NCI-H2029 treated with DMSO at 0.1 percent for 48 hours (cell line): ENCODE data around the gene GPX4.
"Not testable (repeated sequence)": the region's sequence is repeated elsewhere in the genome, so short reads cannot be mapped to it uniquely, and the experiment has no call there.

ENCODE experiments used
- DNase-seq: peaks from one replicate; lab custom pipeline; 2025; lab: John Stamatoyannopoulos, UW

The GPX4 gene

GRCh38 chr19:1113986-1114483, 10.2 kb downstream of the GPX4 start:
- DNase-seq, result no peak

- not testable (repeated sequence) for DNase-seq
Measured at GRCh38 chr19:1114728-1115127, 10.9 kb downstream of the GPX4 start.

GRCh38 chr19:1115646-1116420, 12.0 kb downstream of the GPX4 start:
- DNase-seq, result no peak

DNA sequence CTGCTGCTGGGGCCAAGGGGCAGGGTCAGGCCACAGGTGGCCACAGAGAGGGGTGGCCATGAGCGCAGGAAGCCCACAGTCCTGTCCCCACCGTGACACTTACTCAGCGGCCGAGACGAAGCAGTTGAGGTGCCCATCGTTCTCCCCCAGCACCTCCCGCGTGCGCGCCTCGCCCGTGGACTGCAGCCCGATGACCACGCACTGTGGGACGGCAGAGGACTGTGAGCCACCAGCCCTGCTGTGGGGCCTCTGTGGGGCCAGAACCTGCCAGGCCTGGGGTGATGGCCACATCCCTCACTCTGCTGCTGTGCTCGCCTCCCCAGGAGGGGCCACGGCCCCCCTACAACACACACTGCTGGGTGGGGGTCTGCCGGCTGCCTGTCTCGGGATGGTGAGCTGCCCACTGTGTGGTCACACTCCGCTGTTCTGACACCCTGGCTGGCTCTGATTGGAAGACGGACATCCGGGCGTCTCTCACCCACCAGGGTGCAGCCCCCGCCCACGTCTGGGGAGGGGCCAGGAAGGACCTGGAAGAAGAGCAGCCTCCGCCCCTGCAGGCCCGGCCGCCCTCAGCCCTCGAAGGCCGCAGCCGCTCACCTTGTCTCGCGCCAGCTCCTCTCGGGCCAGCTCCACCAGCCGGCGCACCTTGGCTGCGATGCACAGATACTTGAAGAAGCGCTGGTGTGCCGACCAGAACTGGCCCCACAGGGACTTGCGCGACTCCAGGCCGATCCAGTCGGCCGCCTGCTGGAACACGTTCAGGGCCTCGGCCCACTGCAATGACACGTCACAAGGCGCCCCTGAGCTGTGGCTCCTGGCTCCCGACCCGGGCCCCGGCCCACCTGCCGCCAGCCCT, 13.2 kb downstream of the GPX4 start:
- no peak for DNase-seq

DNA sequence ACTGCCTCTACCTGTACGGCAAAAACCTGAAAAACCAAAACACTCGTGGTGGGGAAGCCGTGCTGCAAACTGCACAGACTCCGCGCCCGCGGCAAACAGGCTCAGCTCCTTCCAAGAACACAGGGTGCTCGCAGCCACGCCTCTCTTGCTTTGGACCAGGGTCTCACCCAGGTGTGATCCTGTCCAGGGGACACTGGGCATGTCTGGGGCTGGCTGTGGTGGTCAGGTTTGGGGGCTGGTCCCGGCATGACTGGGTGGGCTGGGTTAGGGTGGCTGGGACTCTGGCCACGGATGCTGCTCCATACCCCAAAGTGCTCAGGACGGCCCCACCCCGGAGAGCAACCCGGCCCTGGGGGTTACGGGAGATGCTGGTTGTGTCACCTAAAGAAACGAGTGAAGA, 13.9 kb downstream of the GPX4 start:
- no peak for DNase-seq

- no peak for DNase-seq
Measured at GRCh38 chr19:1118999-1119398, 15.2 kb downstream of the GPX4 start.

DNA sequence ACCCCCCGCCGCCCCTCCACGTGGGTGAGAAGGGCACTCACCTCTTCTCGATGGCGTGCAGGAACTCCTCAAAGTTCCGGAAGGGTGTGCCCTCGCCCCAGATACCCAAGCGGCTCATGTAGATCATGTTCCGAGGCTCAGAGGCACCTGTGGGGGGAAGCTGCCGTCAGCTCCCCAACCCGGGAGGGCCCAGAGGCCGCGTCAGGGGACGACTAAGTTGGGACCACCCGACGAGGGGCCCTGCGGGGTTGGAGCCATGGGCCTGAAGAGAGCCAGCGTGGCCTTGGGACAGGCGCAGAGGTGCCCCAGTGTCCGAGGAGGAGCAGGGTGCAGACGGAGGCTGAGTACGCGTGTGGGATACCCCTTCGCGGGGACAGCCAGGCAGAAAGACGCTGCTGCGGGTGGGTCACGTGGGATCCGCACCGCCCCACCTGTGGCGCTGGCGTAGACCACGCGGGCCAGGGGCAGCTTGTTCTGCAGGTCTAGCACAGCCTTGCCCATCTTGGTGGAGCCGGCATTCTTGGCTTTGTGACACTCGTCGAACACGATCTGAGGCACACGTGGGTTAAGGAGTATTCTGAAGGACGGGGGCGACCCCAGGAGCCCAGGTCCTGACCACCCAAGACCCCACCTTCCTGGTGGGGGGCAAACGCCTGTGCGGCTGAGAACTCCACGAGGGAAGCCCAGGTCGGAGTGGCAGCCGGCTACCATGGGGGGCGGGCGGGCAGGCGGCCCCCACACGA, 15.9 kb downstream of the GPX4 start:
- DNase-seq, result no peak

- DNase-seq, result no peak
Measured at GRCh38 chr19:1121395-1121794, 17.6 kb downstream of the GPX4 start.

DNA sequence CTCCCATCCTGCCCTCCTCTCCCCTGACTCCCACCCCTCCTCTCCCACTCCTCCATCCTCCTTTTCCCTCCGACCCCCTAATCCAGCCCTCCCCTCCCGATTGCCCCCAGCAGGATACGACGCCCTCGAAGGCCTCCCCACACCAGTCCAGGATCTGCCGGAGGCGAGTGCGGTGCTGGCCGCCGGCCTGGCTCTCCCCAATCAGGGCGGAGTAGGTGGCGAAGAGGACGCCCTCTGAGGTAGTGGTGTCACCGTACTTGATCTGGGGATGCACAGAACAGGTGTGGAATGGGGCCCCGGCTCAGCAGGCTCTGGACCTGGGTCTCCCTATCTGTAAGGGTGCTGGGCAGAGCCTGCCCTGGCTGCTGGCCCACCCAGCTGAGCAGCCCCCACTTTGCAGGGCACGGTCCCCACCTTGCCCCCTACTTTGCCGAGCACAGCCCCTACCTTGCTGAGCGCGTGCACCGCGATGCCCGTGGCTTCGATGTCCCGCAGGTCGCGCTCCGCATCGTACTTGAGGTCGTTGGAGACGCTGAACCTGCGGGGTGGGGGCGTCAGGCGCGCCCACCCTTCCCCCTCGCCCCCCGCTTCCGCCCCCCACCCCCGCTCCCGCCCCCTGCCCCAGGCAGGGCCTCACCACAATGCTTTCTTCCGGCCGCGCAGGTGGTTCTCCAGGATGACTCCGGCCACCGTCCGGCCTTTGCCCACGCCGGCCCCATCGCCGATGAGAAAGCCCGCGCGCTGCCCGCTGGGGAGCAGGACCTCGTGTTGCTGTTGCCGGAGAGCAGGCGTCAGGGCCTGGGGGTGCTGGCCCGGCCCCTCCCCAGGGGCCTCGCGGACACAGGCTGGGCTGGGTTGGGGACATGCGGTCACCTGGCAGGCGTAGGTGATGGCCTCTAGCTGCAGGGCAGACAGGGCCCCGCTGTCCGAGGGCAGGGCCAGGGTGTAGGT, 18.5 kb downstream of the GPX4 start:
- no peak for DNase-seq

DNA sequence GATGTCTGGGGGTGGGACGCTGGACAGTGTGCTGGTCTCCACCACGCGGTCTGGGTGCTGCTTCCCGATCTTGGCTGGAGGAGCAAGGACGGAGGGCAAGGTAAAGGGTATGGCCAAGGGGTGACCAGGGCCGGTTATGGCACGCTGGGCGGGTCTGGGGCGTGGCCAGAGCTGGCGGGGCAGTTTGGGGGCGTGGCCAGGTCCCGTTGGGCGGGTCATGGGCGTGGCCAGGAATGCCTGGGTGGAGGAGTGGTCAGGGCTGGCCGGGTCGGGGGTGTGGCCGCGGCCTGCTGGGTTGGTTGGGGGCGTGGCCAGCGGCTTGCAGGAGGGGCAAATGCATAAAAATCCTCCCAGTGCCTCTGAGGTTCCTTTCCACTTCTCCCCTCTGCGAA, 19.2 kb downstream of the GPX4 start:
- DNase-seq, result no peak

DNA sequence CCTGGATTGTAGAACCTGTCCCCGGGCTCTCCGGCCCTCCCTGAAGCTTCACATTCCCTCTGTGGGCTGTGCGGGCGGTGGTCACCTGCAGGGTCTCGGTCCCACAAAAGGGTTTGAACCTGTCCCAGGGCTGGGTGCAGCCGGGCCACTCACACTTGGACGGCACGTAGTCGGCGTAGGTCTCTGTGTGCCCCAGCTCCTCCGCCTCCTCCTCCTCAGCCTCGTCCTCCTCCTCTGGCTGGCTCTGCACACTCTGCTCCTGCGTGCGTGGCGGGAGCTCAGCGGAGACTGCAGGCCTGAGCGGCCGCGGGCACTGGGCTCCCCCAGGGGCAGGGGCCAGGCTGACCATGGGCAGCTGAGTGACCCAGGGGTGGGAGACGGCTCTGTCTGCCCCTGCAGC, 19.6 kb downstream of the GPX4 start:
- no peak for DNase-seq

GRCh38 chr19:1123885-1124677, 20.3 kb downstream of the GPX4 start:
- no peak for DNase-seq

DNA sequence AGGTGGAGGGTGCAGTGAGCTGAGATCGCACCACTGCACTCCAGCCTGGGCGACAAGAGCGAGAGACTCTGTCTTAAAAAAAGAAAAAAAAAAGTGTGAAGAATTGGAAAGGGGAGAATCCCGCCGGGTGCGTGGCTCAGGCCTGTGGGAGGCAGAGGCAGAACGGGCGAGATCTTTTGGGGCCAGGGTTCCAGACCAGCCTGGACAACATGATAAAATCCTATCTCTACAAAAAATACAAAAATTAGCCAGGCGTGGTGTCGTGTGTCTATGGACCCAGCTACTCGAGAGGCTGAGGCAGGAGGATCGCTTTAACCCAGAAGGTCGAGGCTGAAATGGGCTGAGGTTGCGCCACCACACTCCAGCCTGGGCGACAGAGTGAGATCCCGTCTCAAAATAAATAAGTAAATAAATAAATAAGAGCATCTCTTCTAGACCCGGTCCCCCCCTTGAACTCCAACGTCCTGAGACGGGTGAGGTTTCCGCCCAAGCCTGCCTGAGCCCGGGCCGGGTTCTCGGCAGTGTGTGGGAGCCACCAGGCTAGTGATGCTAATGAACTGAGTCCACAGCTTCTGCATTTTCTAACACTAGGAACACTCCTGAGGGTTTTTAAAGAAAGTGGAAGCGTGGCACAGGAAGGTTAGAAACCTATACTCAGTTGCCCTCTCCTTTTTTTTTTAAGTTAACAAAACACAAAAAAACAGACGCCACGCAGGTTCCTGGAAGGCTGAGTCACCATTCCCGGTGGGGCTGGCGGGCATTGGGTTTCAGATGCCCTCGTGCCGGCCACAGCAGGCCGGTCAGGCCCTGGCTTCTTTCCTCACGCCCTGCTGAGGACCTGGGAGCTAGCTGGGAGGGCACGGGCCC, 22.0 kb downstream of the GPX4 start:
- DNase-seq, result no peak

DNA sequence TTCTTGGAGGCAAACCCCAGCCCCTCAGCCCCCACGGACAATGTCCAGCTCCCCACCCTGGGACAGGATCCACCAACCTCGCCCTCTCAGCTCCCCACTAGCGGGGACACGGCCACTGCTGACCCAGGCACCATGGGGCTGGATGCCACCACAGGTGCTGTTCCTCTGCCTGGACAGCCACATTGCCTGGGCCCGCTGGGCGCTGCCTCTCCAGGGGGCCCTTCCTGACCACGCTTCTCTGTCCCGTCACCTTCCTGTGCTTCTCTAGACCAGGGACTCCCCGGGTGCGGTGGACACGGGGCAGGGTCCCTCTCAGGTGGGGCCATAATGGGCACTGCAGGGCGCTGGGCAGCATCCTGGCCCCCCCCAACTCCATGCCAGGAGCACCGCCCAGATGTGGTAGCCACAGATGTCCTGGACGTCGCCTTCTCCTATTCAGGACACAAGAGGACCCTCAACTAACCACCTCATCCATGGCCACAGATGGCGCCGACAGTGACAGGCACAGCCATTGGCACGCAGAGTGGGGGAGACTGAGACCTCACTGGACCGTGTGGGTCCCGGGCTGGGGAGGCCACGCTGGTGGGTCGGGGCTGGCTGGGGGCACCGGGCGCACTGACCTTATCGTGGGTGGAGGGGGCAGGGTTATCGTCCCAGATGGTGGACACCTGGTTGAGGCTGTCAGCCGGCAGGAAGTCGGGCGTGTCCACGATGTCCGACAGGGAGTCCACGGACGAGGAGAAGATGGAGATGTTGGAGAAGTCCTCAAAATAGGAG, 23.4 kb downstream of the GPX4 start:
- DNase-seq, result no peak

DNA sequence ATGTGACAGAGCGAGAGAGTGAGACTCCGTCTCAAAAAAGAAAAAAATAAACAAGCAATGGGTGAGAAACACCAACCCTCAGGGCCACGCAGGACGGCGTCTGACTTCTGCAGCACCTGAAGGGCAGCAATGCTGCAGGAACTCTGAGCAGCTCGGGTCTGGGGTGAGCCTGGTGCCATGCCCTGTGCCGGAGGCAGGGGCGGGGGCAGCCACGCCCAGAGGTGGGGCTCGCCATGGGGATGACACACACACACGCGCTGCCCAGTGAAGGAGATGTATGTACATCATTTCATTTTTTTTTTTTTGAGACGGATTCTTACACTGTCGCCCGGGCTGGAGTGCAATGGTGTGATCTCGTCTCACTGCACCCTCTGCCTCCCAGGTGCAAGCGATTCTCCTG, 24.3 kb downstream of the GPX4 start:
- DNase-seq, result no peak

DNA sequence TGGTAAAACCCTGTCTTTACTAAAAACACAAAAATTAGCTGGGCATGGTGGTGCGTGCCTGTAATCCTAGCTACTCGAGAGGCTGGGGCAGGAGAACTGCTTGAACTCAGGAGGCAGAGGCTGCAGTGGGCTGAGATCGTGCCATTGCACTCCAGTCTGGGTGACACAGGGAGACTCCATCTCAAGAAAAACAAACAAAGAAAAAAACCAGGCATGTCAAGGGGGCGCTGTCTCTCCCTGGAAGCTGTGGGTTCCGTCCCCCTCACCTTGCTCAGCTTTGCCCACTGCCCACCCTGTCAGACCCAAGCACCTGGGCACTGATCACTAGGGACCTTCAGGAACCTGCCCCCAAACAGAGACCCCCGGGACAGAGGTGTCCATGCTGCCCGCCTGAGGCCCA, 25.3 kb downstream of the GPX4 start:
- not testable (repeated sequence) for DNase-seq

- no peak for DNase-seq
Measured at GRCh38 chr19:1129535-1129934, 25.7 kb downstream of the GPX4 start.
